ENCODE results near the gene AOC1. TPM values are rescaled to one million over a fixed set of nuclear protein-coding genes. Genes with fewer than 3 reads are reported as not detected.
A peak's percentile ranks its signal among the peaks of the same experiment; 100 is the strongest.

The AOC1 gene
- total RNA-seq, 2 experiments from 2014 or later: not detected

DNA sequence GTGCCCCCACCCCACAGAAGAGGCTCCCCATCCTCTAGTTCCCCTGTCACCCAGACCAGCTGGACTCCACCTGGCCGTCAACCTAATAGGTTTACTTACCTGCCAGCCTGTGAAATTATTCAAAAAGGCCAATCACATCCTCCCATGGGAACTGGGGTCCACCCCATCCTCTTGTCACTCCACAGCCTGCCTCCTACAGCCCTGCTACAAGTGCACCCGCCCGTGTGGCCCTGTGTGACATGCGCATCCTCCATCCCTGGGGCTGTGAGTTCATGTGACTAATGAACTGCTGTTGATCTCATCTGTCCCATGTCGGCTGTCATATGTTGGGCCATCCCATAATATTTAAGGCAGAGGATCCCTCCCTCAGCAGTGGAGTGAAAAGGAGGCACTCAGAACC, 39.4 kb downstream of the AOC1 start:
- ChIA-PET POLR2A (no interaction called here), CTCF (interaction anchor here (0.8 to 1.5 kb wide), 2 partner anchors 16 to 40 kb away, joined by 3 read pairs; no protein-coding TSS in a partner anchor)
- Mint-ChIP-seq H3K9me3 (ENCODE audit: insufficient read depth) (no peaks in the 10 kb centered on the region), H3K4me1 (ENCODE audit: low read depth) (no peaks in the 10 kb centered on the region), H3K36me3 (ENCODE audit: low read depth) (no peaks in the 10 kb centered on the region), H3K4me3 (no peak overlapping the region), H3K27me3 (ENCODE audit: low read depth) (peaks cover 22% of the 10 kb centered on the region), H3K27ac (no peak overlapping the region)
- DNase-seq: no peak
- ATAC-seq: no peak

DNA sequence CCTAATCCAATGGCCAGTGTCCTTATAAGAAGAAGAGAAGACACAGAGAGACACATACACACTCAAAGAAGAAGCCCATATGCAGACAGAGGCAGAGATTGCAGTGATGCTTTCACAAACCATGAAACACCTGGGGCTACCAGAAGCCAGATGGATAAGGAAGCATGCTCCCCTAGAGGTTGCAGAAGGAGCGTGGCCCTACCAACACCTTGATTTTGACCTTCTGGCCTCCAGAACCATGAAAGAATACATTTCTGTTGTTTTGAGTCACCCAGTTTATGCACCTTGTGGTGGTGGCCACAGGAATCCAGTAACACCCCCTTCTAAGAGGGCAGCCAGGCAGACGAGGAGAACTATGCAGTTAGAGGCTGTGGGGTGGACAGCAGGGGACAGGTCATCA, 43.5 kb downstream of the AOC1 start:
- Mint-ChIP-seq H3K4me1 (ENCODE audit: low read depth) (peaks cover 8% of the 10 kb centered on the region), H3K27me3 (ENCODE audit: low read depth) (peaks cover 49% of the 10 kb centered on the region), H3K4me3 (no peak overlapping the region), H3K27ac (no peak overlapping the region), H3K36me3 (ENCODE audit: low read depth) (no peaks in the 10 kb centered on the region), H3K9me3 (ENCODE audit: insufficient read depth) (no peaks in the 10 kb centered on the region)
- ChIA-PET CTCF (no interaction called here), POLR2A (no interaction called here)
- no peak for DNase-seq
- no peak for ATAC-seq

DNA sequence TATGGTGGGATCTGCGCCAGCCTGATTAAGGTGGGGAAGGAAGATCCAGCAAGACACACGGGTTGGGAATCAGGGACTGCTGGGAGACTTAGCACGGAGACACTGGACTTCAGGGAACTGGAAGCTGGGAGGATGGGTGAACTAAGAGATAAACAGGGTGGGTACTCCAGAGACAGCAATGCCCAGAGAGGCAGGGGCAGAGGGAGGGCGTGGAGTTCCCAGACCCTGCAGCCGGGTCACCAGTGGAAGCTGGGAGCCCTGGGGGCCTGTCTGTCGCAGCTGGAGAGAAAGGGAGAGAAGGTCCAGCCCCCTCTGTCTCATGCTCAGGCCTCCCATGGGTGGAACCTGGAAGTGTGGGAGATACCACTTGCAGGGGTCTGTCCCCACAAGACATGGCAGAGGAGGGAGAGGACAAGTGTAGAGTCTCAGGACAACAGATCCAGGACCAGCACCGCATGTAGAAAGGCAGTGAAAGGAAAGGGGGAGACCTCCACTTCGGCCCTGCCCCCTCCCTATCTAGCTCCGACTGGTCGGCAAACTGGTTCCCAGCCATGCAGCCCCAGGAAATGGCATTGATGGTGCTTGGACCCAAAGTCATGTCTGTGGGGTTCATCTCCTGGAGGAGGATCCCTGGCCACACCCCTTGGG, 44.4 kb downstream of the AOC1 start:
- Mint-ChIP-seq H3K27ac (no peak overlapping the region), H3K27me3 (ENCODE audit: low read depth) (peaks cover 55% of the 10 kb centered on the region), H3K4me3 (no peak overlapping the region), H3K36me3 (ENCODE audit: low read depth) (no peaks in the 10 kb centered on the region), H3K9me3 (ENCODE audit: insufficient read depth) (no peaks in the 10 kb centered on the region), H3K4me1 (ENCODE audit: low read depth) (peaks cover 8% of the 10 kb centered on the region)
- ChIA-PET POLR2A (no interaction called here), CTCF (interaction anchor here (2.0 to 2.3 kb wide), 2 partner anchors 12 to 18 kb away, joined by 16 to 25 read pairs; no protein-coding TSS in a partner anchor)
- DNase-seq (no peak), ATAC-seq (no peak)

DNA sequence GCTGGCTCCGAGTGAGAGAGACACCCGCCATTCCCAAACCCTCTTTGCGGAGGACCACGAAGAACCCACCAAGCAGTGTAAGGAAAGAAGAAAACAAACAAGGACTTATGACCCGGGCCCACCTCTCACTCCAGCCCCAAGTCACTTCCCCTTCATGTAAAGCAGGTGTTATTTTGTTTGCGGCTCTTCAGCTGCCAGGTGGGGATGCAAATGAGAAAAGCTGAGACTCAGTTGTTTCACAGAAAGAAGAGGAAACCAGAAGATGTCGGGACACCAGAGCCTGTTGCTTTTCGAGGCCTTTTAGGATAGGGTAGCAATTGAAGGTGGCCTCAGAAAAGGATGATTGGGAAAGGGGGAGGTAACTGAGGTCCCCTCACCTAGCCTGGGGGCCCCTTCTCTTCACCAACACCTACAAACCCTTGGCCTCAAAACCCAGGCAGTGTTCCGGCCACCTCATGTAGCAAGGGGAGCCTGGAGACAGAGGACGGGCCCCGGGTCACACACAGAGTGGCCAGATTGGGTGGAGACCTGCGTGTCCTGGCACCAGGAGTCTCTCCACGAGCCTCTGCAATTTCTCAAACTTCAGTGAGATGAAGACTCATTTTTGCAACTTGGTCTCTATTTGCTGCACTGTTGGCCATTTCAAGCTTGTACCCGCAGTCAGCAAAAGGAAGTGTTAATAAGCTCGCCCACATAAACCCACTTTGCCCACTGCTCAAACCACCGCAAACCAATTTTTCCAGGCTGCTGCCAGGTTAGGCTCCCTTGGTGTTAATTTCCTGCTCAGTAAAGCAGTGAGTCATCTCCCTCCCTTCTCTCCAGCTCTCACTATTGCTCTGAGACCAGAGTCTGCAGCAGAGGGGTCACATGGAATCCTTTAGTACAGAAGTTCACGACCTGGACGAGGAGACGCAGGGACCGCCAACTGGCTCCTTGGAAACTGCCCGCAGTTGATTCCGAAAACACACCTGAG, 45.5 kb downstream of the AOC1 start:
- Mint-ChIP-seq H3K36me3 (ENCODE audit: low read depth) (no peaks in the 10 kb centered on the region), H3K27me3 (ENCODE audit: low read depth) (peaks cover 59% of the 10 kb centered on the region), H3K9me3 (ENCODE audit: insufficient read depth) (no peaks in the 10 kb centered on the region), H3K4me3 (no peak overlapping the region), H3K4me1 (ENCODE audit: low read depth) (peaks cover 8% of the 10 kb centered on the region), H3K27ac (no peak overlapping the region)
- POLR2A ChIA-PET: no interaction called here
- CTCF ChIA-PET: interaction anchor here (0.7 to 2.3 kb wide), 44 partner anchors 9 to 512 kb away, joined by 3 to 35 read pairs (median 4); no protein-coding TSS in a partner anchor
- no peak for DNase-seq
- ATAC-seq: no peak

DNA sequence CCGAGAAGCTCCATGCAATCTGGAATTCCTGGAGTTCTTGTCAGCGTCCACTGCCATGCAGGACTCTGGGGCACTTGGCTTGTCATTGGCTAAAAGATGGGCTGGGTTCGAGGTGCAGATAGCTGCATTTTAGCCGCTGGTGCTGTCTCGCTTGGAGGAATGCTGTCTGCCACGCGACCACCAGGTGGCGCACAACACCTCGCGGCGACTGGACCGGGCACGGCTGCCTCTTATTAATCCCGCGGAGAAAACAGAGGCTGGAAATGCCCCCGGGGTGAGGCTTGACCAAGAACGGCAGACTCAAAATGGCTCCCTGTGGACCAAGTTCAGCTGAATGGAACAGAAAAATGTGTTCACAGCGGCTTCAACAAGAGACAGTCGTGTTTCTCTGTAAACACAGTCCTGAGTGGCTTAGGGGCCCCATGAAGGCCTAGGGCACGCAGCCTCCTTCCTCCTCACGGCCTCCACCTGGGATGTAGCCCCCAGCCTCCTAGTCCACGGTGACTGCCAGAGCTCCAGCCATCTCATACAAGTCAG, 46.2 kb downstream of the AOC1 start:
- no peak overlapping the region for H3K27ac Mint-ChIP-seq
- ATAC-seq (peak; percentile 86), DNase-seq (peak; percentile 83)
- CTCF ChIA-PET: interaction anchor here (0.7 to 2.3 kb wide), 44 partner anchors 8 to 513 kb away, joined by 3 to 35 read pairs (median 4); no protein-coding TSS in a partner anchor
- H3K4me3 Mint-ChIP-seq: no peak overlapping the region
- no peaks in the 10 kb centered on the region for H3K36me3 Mint-ChIP-seq (ENCODE audit: low read depth)
- POLR2A ChIA-PET: no interaction called here
- peaks cover 62% of the 10 kb centered on the region for H3K27me3 Mint-ChIP-seq (ENCODE audit: low read depth)
- no peaks in the 10 kb centered on the region for H3K9me3 Mint-ChIP-seq (ENCODE audit: insufficient read depth)
- H3K4me1 Mint-ChIP-seq (ENCODE audit: low read depth): peaks cover 8% of the 10 kb centered on the region

DNA sequence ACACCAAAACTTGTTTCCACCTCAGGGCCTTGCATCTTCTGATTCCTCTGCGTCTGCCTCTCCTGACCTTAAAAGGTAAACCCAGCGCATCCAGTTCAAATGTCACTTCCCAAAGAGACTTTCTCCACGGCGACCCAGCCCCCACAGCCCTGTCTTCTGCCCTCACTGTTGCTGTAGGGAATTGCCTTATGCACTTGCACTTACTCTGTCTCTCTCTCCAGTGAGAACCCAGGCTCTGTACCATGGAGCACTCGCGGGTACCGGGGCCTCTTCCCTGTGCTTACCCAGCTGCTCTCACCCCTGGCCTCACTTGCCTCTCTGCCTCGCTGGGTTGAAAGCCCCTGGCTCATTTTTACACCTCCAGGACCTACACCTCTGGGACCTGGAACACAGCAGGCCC, 48.4 kb downstream of the AOC1 start:
- ATAC-seq: no peak
- no peak overlapping the region for H3K27ac Mint-ChIP-seq
- no peaks in the 10 kb centered on the region for H3K36me3 Mint-ChIP-seq (ENCODE audit: low read depth)
- no peak for DNase-seq
- ChIA-PET POLR2A (no interaction called here), CTCF (interaction anchor here (0.6 to 0.9 kb wide), 2 partner anchors 94 to 210 kb away, joined by 3 read pairs; no protein-coding TSS in a partner anchor)
- no peaks in the 10 kb centered on the region for H3K9me3 Mint-ChIP-seq (ENCODE audit: insufficient read depth)
- peaks cover 72% of the 10 kb centered on the region for H3K27me3 Mint-ChIP-seq (ENCODE audit: low read depth)
- H3K4me3 Mint-ChIP-seq: no peak overlapping the region
- H3K4me1 Mint-ChIP-seq (ENCODE audit: low read depth): peaks cover 8% of the 10 kb centered on the region

DNA sequence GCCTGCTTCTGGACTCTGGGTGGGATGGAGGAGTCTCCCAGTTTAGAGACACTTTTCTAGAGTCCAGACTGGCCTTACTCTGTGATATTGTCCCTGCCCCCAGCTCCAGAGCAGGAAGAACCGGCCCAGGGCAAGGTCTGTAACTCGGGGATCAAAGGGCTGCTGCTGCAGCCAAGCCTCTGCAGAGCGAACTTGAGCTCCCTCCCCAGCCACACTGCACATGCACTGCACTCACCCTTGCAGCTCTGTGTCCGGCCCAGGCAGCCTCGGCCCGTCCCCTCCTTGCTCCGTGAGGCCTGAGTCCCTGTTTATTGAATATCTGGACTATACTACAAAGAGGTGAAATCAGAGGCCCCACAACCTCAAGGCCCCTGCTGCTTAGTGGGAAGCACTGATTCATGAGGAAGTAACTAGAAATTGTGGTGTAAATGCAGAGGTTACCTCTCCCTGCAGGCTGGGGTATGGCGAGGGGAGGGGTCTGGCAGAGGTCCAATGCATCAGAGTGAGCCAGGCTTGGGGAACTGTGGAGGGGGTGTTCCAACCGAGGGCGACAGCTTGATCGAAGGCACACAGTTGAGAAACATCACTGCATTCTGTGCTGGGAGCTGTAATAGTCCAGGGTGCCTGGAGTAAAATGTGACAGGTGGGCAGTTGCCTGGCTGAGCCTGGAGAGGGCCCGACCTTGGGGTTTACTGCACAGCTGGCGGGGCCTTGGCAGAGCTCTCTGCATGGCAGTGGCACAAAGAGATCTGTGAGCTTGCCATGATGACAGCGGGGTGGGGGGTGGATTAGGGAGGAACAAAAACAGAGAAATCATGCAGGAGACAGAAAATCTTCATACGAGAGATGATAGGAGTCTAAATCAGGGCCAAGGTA, 49.1 kb downstream of the AOC1 start:
- ATAC-seq: no peak
- Mint-ChIP-seq H3K27me3 (ENCODE audit: low read depth) (peaks cover 76% of the 10 kb centered on the region), H3K36me3 (ENCODE audit: low read depth) (no peaks in the 10 kb centered on the region), H3K4me1 (ENCODE audit: low read depth) (peaks cover 8% of the 10 kb centered on the region), H3K4me3 (no peak overlapping the region), H3K27ac (no peak overlapping the region), H3K9me3 (ENCODE audit: insufficient read depth) (no peaks in the 10 kb centered on the region)
- ChIA-PET CTCF (interaction anchor here (0.6 to 2.2 kb wide), 5 partner anchors 23 to 209 kb away, joined by 3 to 10 read pairs (median 4); no protein-coding TSS in a partner anchor), POLR2A (no interaction called here)
- DNase-seq: no peak

DNA sequence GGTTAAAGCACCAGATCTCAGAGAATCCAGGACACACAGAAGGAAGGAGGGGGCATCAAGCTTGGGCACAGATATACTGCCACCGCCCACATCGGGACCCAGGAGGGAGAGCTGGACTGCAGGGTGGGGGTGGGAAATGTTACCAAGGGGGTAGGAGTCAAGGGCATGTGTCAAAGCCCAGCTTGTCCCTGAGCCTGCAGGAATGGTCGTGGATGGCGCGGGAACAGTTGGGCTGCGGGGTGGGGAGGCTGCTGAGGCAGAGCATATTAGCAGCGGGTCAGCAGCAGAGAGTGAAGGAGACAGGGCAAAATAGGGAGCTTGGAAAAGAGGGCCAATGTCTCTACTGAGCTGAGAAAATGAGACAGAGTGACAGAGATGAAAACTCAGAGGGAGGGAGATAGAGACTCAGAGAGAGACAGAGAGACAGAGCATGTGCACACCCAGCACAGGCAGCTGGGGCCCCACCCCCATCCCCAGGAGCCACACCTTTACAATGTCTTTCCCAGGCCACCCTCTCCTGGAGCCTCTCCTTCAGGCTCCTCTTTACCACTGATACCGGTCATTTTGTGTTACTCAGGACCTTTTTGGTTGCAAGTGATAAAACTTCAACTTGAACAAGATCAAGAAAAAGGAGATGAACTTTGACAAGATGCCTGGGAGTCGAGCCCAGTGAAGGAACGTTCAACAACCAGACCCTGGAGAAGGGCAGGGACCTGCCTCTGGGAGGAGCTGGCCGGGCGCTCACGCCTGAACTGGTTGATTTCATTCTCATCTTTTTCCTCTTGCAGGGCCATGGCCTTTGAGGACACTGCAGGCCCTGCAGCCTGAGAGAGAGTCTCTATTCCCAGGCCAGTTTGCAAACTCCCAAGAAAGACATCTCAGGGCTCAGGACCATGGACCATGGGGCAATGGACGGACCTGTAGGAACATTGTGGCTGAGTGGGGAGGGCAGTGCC, 50.0 kb downstream of the AOC1 start:
- ChIA-PET CTCF (interaction anchor here (1.0 to 2.2 kb wide), 4 partner anchors 24 to 115 kb away, joined by 3 to 10 read pairs (median 4); no protein-coding TSS in a partner anchor), POLR2A (no interaction called here)
- Mint-ChIP-seq H3K4me1 (ENCODE audit: low read depth) (peaks cover 8% of the 10 kb centered on the region), H3K36me3 (ENCODE audit: low read depth) (no peaks in the 10 kb centered on the region), H3K27ac (no peak overlapping the region), H3K9me3 (ENCODE audit: insufficient read depth) (no peaks in the 10 kb centered on the region), H3K27me3 (ENCODE audit: low read depth) (peaks cover 76% of the 10 kb centered on the region), H3K4me3 (no peak overlapping the region)
- ATAC-seq: no peak
- DNase-seq: no peak

DNA sequence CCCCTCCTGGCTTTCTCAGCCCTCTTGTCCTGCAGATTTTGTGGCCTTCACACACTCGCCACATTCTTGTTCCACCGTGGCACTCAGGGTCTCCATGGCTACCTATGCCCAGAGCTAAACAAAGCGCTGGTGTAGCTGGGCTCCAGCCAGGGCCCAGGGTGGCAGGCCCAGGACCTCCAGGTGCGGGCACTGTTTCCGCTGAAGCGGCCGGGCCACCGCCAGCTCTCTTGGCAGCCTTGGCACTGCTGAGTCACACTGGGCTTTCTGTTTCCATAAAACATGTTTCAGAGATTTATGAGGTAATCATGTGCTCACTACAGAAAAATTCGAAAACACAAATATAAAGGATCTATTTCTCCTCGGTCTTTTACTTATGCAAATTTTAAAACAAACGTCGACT, 51.3 kb downstream of the AOC1 start:
- CTCF ChIA-PET: no interaction called here
- Mint-ChIP-seq H3K4me3 (no peak overlapping the region), H3K9me3 (ENCODE audit: insufficient read depth) (no peaks in the 10 kb centered on the region), H3K27ac (no peak overlapping the region), H3K36me3 (ENCODE audit: low read depth) (no peaks in the 10 kb centered on the region), H3K4me1 (ENCODE audit: low read depth) (peaks cover under 1% of the 10 kb centered on the region), H3K27me3 (ENCODE audit: low read depth) (peaks cover 65% of the 10 kb centered on the region)
- ATAC-seq (no peak), DNase-seq (no peak)
- POLR2A ChIA-PET: no interaction called here

DNA sequence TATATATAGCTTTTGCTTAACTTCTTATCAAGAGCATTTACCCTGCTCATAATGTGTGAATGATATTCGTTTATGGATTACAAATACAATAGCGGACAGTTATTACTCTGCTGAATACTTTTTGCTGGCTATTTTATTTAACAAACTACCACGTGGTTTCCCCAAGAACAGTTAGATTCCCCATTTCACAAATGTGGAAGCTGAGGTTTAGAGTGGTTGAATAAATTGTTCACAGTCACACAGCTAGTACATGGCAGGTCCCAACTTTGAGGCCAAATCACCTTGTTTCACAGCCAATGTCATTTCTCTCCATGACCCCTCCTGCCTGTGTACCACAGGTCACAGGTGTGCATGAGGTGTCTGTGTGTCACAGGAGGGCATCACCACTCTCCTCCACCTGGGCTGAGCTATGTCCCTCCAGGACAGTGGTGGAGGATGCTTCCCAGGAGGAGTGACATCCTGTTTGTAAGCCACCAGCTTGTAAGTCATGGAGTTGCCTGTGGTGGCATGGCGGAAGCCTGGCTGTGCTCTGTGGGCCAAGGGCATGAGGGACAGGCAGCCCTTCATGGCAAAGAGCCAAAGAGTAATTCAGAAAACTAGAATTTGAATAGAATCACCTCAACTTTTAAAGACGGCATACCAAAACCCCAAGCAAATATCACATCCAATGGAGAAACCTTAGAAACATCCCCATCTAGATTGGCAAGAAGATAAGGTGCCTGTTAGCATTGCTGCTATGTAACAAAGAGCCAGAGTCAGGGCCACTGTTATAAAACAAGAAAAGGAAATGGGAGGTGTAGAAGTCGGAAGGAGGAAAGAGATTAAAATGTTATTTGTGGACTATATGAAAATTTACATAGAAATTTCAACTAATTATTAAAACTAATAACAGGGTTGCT, 51.9 kb downstream of the AOC1 start:
- POLR2A ChIA-PET: no interaction called here
- no peak overlapping the region for H3K27ac Mint-ChIP-seq
- CTCF ChIA-PET: no interaction called here
- H3K4me1 Mint-ChIP-seq (ENCODE audit: low read depth): peaks cover 6% of the 10 kb centered on the region
- ATAC-seq (no peak), DNase-seq (no peak)
- H3K36me3 Mint-ChIP-seq (ENCODE audit: low read depth): no peaks in the 10 kb centered on the region
- H3K4me3 Mint-ChIP-seq: no peak overlapping the region
- H3K9me3 Mint-ChIP-seq (ENCODE audit: insufficient read depth): no peaks in the 10 kb centered on the region
- H3K27me3 Mint-ChIP-seq (ENCODE audit: low read depth): peaks cover 62% of the 10 kb centered on the region

Data from activated CD8-positive, alpha-beta T cell treated with anti-CD3 and anti-CD28 coated beads, Interleukin-2, amount 10 ng/mL, durations not matched to agents 7 days and 5 days (primary cell).